ENCODE measurements around the gene SH2D7.

The SH2D7 gene

GRCh38 chr15:78050826-78051225 is 41.5 kb upstream of the SH2D7 start:
- Histone ChIP-seq H3K79me2 (ENCODE audit: low read length) (no peaks in the 10 kb centered on the region), H3K9me3 (ENCODE audit: insufficient read depth, low read length) (no peaks in the 10 kb centered on the region), H3K9ac (ENCODE audit: low read length) (no peak overlapping the region), H2AFZ (ENCODE audit: low read depth, low read length) (no peak overlapping the region), H3K4me2 (ENCODE audit: low read length) (no peak overlapping the region), H3K4me1 (ENCODE audit: low read length) (no peaks in the 10 kb centered on the region), H3K4me3 (ENCODE audit: low read length) (no peak overlapping the region), H4K20me1 (ENCODE audit: insufficient read depth, low read length) (no peaks in the 10 kb centered on the region), H3K27ac (ENCODE audit: low read length) (no peak overlapping the region), H3K36me3 (replicated peaks; ENCODE audit: low read depth, low read length) (peaks cover 4% of the 10 kb centered on the region), H3K27me3 (ENCODE audit: low read depth, low read length) (no peaks in the 10 kb centered on the region)
- TF ChIP-seq EZH2phosphoT487 (IDR thresholded peaks at IDR 0.05; ENCODE audit: low read depth) (no peak), CTCF (IDR thresholded peaks at IDR 0.05; ENCODE audit: low read depth, low read length) (no peak)

- Histone ChIP-seq H3K79me2 (ENCODE audit: low read length) (no peaks in the 10 kb centered on the region), H3K4me1 (ENCODE audit: low read length) (peaks cover 7% of the 10 kb centered on the region), H4K20me1 (ENCODE audit: insufficient read depth, low read length) (no peaks in the 10 kb centered on the region), H3K27ac (ENCODE audit: low read length) (no peak overlapping the region), H3K36me3 (replicated peaks; ENCODE audit: low read depth, low read length) (peaks cover 4% of the 10 kb centered on the region), H3K4me2 (ENCODE audit: low read length) (no peak overlapping the region), H3K4me3 (ENCODE audit: low read length) (no peak overlapping the region), H3K9ac (ENCODE audit: low read length) (no peak overlapping the region), H2AFZ (ENCODE audit: low read depth, low read length) (no peak overlapping the region), H3K27me3 (ENCODE audit: low read depth, low read length) (no peaks in the 10 kb centered on the region), H3K9me3 (ENCODE audit: insufficient read depth, low read length) (no peaks in the 10 kb centered on the region)
- TF ChIP-seq CTCF (IDR thresholded peaks at IDR 0.05; ENCODE audit: low read depth, low read length), result no peak
- TF ChIP-seq EZH2phosphoT487 (IDR thresholded peaks at IDR 0.05; ENCODE audit: low read depth), result no peak
These were observed 40.8 kb upstream of the SH2D7 start for GRCh38 chr15:78051596-78051995.

- H3K36me3 ChIP-seq (replicated peaks; ENCODE audit: low read depth, low read length), result peaks cover 4% of the 10 kb centered on the region
- TF ChIP-seq CTCF (IDR thresholded peaks at IDR 0.05; ENCODE audit: low read depth, low read length) (no peak), EZH2phosphoT487 (IDR thresholded peaks at IDR 0.05; ENCODE audit: low read depth) (no peak)
- H3K27ac ChIP-seq (ENCODE audit: low read length), result no peak overlapping the region
- H4K20me1 ChIP-seq (ENCODE audit: insufficient read depth, low read length), result no peaks in the 10 kb centered on the region
- H3K27me3 ChIP-seq (ENCODE audit: low read depth, low read length), result no peaks in the 10 kb centered on the region
- no peaks in the 10 kb centered on the region for H3K9me3 ChIP-seq (ENCODE audit: insufficient read depth, low read length)
- H3K4me1 ChIP-seq (ENCODE audit: low read length), result peaks cover 11% of the 10 kb centered on the region
- H2AFZ ChIP-seq (ENCODE audit: low read depth, low read length), result no peak overlapping the region
- H3K9ac ChIP-seq (ENCODE audit: low read length), result no peak overlapping the region
- H3K4me2 ChIP-seq (ENCODE audit: low read length), result no peak overlapping the region
- H3K79me2 ChIP-seq (ENCODE audit: low read length), result no peaks in the 10 kb centered on the region
- H3K4me3 ChIP-seq (ENCODE audit: low read length), result no peak overlapping the region
These were observed 40.4 kb upstream of the SH2D7 start for GRCh38 chr15:78052001-78052401.

GRCh38 chr15:78052545-78052944 is 39.8 kb upstream of the SH2D7 start:
- Histone ChIP-seq H3K27ac (ENCODE audit: low read length) (no peak overlapping the region), H3K27me3 (ENCODE audit: low read depth, low read length) (no peaks in the 10 kb centered on the region), H3K4me2 (ENCODE audit: low read length) (no peak overlapping the region), H3K36me3 (replicated peaks; ENCODE audit: low read depth, low read length) (peaks cover 4% of the 10 kb centered on the region), H3K4me1 (ENCODE audit: low read length) (peaks cover 14% of the 10 kb centered on the region), H3K9ac (ENCODE audit: low read length) (no peak overlapping the region), H4K20me1 (ENCODE audit: insufficient read depth, low read length) (no peaks in the 10 kb centered on the region), H2AFZ (ENCODE audit: low read depth, low read length) (no peak overlapping the region), H3K4me3 (ENCODE audit: low read length) (no peak overlapping the region), H3K79me2 (ENCODE audit: low read length) (no peaks in the 10 kb centered on the region), H3K9me3 (ENCODE audit: insufficient read depth, low read length) (no peaks in the 10 kb centered on the region)
- TF ChIP-seq EZH2phosphoT487 (IDR thresholded peaks at IDR 0.05; ENCODE audit: low read depth) (no peak), CTCF (IDR thresholded peaks at IDR 0.05; ENCODE audit: low read depth, low read length) (no peak)
